GM03348 (cell line): ENCODE measurements around the gene SCAMP2.
A peak's percentile ranks its signal among the peaks of the same experiment; 100 is the strongest.

Experiments
- DNase-seq: peaks from one replicate; pipeline ENCODE4 v3.0.0; 2012; ENCODE audit warnings: low spot score

SCAMP2 gene

GRCh38 chr15:74816624-74817369 is 56.4 kb downstream of the SCAMP2 start:
- no peak for DNase-seq

GRCh38 chr15:74815961-74816360 is 57.2 kb downstream of the SCAMP2 start:
- DNase-seq: no peak

GRCh38 chr15:74815121-74815934 is 57.8 kb downstream of the SCAMP2 start:
- DNase-seq: no peak

GRCh38 chr15:74812533-74812932 is 60.6 kb downstream of the SCAMP2 start, which contains the start of gene LMAN1L:
Gene LMAN1L (plus strand): TSS chr15:74812835. CDS start chr15:74812855, 20 bp downstream.
- no peak for DNase-seq

GRCh38 chr15:74809956-74810355 is 63.2 kb downstream of the SCAMP2 start:
- peak; percentile 51 for DNase-seq

GRCh38 chr15:74809242-74809641 is 63.9 kb downstream of the SCAMP2 start:
- DNase-seq: no peak

- DNase-seq: no peak
Measured at GRCh38 chr15:74808840-74809229, 64.3 kb downstream of the SCAMP2 start.

- no peak for DNase-seq
Measured at GRCh38 chr15:74808078-74808839, 64.9 kb downstream of the SCAMP2 start.

- DNase-seq: no peak
Measured at GRCh38 chr15:74807282-74807681, 65.9 kb downstream of the SCAMP2 start.

GRCh38 chr15:74804935-74805334 is 68.2 kb downstream of the SCAMP2 start:
- DNase-seq: no peak

- no peak for DNase-seq
Measured at GRCh38 chr15:74802862-74803447, 70.2 kb downstream of the SCAMP2 start.

- no peak for DNase-seq
Measured at GRCh38 chr15:74802290-74802689, 70.9 kb downstream of the SCAMP2 start.

GRCh38 chr15:74801311-74801997 is 71.7 kb downstream of the SCAMP2 start:
- no peak for DNase-seq

- no peak for DNase-seq
Measured at GRCh38 chr15:74800559-74801094, 72.5 kb downstream of the SCAMP2 start.

GRCh38 chr15:74799856-74800558 is 73.2 kb downstream of the SCAMP2 start:
- peak; percentile 95 for DNase-seq

GRCh38 chr15:74799255-74799855 is 73.8 kb downstream of the SCAMP2 start:
- DNase-seq: no peak

- DNase-seq: no peak
Measured at GRCh38 chr15:74798388-74799254, 74.5 kb downstream of the SCAMP2 start.

- DNase-seq: no peak
Measured at GRCh38 chr15:74795966-74796625, 77.1 kb downstream of the SCAMP2 start.

GRCh38 chr15:74794970-74795349 is 78.2 kb downstream of the SCAMP2 start:
- DNase-seq: no peak
